Raji (cell line): ENCODE measurements around the gene SLC24A3.

ENCODE experiments used
- POLR2A ChIP-seq: IDR thresholded peaks from 2 replicates; pipeline ENCODE4 v1.6.1; 2011; ENCODE audit warnings: low read depth, low read length, control low read depth; ENCODE audit not compliant: insufficient read depth

Gene SLC24A3

DNA sequence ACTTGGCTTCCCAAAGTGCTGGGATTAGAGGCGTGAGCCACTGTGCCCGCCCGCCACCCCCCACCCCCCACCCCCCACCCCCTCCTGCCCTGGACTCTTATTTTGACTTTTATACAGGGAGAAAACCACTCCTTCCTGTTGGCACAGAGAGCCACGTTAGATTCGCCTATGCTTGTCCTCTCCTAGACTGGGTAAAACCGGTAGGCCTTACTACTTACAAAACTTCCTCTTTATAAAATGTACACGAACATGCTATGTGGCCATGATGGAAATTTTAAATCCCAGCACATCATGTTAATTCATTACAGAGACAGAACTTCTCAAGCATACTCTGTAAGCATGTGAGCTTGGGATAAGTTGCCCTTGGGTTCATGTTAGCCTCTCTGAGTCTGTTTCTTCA, 124.2 kb downstream of the SLC24A3 start:
- no peak for TF ChIP-seq POLR2A

DNA sequence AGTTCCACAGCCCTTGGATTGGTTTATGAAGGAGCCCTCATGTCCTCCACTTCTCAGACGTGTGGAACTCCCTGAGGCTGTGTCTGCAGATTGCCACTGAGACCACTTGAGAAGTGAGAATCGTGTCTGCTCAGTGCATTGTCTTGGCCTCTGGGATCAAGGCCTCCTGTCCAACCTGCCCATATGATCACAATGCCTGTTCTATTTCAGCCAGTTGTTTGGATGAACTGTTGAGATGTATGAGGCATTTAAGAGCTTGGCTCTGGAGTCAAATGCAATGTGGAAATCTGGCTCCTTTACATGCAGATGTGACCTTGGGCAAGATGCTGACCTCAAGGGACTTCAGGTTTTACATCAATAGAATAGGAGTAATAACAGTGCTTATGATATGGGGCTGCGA, 125.9 kb downstream of the SLC24A3 start:
- no peak for TF ChIP-seq POLR2A

DNA sequence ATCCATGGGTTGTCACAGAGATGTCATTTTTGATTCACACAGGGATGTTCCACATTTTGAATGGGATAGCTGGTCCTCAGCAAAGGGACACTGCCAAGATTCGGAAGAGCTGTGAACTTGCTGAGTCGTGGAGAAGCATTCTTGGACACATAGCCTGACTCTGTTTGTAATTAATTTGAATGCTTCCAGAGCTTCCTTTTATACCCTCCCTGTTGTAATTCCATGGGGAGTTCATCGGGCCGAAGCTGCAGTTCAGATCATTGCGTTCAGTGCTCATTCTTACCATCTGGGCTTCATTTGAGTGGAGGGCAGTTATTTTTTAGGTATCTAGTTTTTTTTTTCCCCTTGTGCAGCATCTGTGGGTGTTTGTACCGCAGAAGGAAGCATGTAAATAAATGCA, 126.5 kb downstream of the SLC24A3 start:
- no peak for TF ChIP-seq POLR2A

GRCh38 chr20:19341348-19342053, 129.1 kb downstream of the SLC24A3 start:
- no peak for TF ChIP-seq POLR2A

GRCh38 chr20:19344341-19344740, 131.9 kb downstream of the SLC24A3 start:
- TF ChIP-seq POLR2A, result no peak

- no peak for TF ChIP-seq POLR2A
These were observed 135.6 kb downstream of the SLC24A3 start for GRCh38 chr20:19347943-19348456.

DNA sequence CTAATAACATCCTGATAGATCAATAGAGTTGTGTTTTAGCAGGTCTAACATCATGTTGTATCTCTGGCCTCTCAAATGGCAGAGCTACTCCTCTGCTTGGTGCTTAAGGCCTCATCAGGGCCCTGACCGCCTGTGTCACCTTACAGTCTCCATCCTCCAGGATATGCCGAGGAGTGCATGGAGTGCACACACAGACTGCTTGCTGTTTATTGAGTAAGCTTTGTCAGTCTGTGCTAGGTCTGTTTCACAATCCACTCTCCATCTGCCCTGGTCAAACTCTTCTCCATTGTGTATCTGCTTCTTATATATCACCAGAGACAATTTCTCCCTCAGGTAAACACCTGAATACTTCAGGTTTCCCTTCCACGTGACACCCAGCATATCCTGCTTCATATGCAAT, 136.1 kb downstream of the SLC24A3 start:
- TF ChIP-seq POLR2A, result no peak

DNA sequence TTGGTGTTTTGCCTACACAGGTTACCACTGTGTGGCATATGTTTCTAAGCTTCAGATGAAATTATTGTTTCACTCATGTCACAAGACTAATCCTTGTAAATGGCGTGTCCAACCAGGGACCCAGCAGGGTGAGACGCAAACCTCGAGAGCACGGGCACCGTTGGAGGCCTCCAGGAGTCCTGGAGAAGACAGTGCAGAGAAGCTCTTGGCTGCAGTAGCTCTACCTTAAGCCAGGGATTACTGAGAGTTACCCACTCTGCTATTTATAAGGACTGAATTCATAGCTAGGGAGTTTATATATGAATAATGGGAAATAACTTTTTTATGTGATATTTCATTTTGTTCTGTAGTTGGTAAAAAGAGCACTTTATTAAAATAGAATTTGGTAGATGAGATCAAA, 137.4 kb downstream of the SLC24A3 start:
- no peak for TF ChIP-seq POLR2A

GRCh38 chr20:19351542-19351941, 139.1 kb downstream of the SLC24A3 start:
- TF ChIP-seq POLR2A, result no peak

DNA sequence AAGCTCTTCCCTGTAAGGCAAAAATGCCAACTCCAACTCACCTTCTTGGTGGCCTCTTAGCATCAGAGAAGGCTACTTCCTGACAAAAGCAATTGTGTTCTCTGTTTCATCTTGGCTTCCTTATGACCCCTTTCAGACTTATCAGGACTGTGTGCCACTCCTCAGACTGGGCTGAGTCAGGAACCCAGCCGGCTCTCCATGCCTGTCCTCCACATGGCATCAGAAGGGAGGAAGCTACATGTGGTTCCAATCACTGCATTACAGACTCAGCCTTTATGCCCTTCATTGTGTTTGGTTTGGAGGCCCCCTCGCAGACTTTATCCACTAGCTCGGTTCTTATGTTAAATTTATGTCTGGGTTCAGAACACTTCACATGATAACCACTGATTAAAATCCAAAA, 142.5 kb downstream of the SLC24A3 start:
- TF ChIP-seq POLR2A, result no peak

- TF ChIP-seq POLR2A, result no peak
These were observed 149.3 kb downstream of the SLC24A3 start for GRCh38 chr20:19361790-19362189.

DNA sequence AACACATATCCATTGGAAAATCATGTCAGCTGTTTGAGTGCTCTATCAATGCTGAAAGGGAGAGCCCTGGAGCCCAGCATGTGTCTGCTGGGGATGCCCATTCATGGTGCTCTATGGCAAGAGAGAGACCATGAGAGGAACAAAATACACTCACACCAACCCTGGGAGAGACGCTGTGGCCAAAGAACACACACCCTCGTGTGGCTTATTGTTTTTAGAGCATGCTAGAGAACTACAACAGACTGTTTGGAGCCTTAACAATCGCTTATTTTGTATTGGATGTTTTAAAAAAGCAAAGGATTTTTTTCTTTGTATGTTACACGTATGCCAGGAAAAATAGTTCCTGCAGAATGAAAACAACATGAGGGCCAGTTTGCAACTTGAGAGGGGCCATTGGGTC, 151.0 kb downstream of the SLC24A3 start:
- TF ChIP-seq POLR2A, result no peak

DNA sequence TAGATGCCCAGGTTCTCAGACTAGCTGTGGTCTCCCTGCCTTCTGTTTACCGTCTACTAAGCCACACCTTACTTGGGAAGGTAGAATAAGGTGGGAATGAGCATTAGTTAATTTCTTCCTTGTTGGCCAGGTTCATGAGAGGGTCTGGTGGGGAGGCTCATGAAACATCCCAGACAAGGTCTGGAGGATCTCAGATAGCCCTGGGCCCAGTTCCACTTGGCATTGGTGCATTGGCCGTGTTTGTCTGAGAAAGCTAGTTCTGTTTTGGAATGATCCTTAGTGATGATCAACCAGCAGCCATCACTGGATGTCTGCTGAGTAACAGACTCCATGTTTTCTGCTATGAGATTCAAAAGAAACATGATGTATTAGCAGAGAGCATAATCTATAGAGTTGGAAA, 155.1 kb downstream of the SLC24A3 start:
- TF ChIP-seq POLR2A, result no peak

DNA sequence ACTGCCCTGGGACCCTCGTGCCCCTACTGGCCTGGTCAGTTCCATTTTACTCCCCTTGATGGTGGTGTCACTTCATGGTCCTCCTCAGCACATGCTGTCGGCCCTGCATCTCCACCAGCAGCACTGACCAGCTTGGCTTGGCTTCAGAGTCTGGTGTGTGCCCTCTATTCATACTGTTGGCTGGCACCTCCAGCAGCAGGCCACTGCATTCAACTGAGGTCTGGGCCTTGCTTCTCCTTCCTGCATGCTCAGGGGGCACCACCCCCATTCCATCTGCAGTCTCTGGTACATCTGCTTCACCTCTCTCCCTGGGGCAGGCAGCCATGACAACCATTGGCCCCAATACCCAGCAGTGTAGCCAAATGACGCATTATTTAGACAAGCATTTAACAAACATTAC, 155.9 kb downstream of the SLC24A3 start:
- TF ChIP-seq POLR2A, result no peak

GRCh38 chr20:19370076-19371075, 157.9 kb downstream of the SLC24A3 start:
- no peak for TF ChIP-seq POLR2A

DNA sequence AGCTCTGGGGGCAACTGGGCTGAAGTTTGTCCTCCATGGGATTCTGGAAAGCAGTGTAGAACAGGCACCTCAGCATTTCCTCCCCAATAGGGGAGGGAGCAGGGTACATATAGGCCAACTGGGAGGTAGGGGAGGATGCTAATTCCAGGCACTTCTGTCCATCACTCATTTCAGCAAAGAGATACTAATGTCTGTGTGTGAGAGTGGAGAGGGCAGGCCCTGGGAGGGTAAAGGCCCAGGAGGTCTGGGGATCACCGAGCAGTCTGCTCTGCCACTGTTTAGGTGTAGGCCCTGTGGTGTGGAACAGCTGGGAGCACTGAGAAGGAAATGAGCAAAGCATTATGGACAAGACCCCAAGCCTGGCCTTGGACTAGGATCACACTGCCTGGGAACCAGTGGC, 158.7 kb downstream of the SLC24A3 start:
- TF ChIP-seq POLR2A, result no peak
